Measurements from ENCODE around the gene NELL1.

NELL1 gene

DNA sequence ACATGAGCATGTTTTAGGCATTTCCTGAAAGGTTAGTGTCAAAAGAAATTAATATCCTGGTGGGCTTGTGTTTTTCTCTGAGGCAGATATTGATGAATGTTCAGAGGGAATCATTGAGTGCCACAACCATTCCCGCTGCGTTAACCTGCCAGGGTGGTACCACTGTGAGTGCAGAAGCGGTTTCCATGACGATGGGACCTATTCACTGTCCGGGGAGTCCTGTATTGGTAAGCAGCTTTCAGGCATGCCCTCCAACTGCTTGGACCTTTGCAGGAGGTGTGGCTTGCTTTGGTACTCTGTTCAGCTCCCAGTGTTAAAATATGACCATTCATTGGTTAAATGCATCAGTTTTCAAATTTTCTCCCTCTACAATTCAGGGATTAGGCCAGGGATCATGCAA is 864.9 kb downstream of the NELL1 start:
- DNase-seq: no peak
- Histone ChIP-seq H3K4ac (ENCODE audit: low read depth in 1 of 2, low read length in 2 of 2) (no peak overlapping the region), H3K4me2 (ENCODE audit: low read length, poor library complexity, severe bottlenecking) (no peak overlapping the region), H4K91ac (ENCODE audit: low read length) (no peak overlapping the region), H3K79me1 (replicated peaks; ENCODE audit: low read length, poor library complexity, severe bottlenecking) (no peaks in the 10 kb centered on the region), H3K9ac (ENCODE audit: low read length) (no peak overlapping the region), H2BK15ac (ENCODE audit: low read depth, poor library complexity, severe bottlenecking) (no peak overlapping the region), H3K4me1 (ENCODE audit: control insufficient read depth, insufficient read depth, low read depth, low read length) (no peaks in the 10 kb centered on the region), H3K4me3 (ENCODE audit: insufficient read depth in 1 of 2, low read depth in 1 of 2, low read length in 2 of 2) (no peak overlapping the region), H3K9me3 (ENCODE audit: control insufficient read depth, low read length) (no peaks in the 10 kb centered on the region), H3K36me3 (ENCODE audit: control insufficient read depth in 1 of 2, insufficient read depth in 2 of 2, low read depth in 1 of 2, low read length in 2 of 2) (no peaks in the 10 kb centered on the region), H3K23ac (ENCODE audit: low read length in 2 of 2) (no peak overlapping the region), H2AK5ac (ENCODE audit: low read length, severe bottlenecking) (no peak overlapping the region), H3K18ac (ENCODE audit: low read depth in 1 of 2, low read length in 2 of 2) (no peak overlapping the region), H3K27ac (ENCODE audit: low read length, poor library complexity, severe bottlenecking) (no peak overlapping the region), H4K8ac (ENCODE audit: low read length) (no peak overlapping the region), H3K14ac (ENCODE audit: low read length in 2 of 2) (no peak overlapping the region), H2BK120ac (ENCODE audit: low read depth, low read length) (no peak overlapping the region), H2BK5ac (ENCODE audit: low read depth, low read length, poor library complexity, severe bottlenecking) (no peak overlapping the region), H2AFZ (ENCODE audit: low read depth, low read length) (no peak overlapping the region), H3K27me3 (ENCODE audit: control insufficient read depth in 1 of 2, insufficient read depth in 1 of 2, low read length in 2 of 2) (no peaks in the 10 kb centered on the region), H2BK12ac (ENCODE audit: low read length in 2 of 2) (no peak overlapping the region)
- WGBS: 81% methylated on average over 5 of the region's 5 CpGs

DNA sequence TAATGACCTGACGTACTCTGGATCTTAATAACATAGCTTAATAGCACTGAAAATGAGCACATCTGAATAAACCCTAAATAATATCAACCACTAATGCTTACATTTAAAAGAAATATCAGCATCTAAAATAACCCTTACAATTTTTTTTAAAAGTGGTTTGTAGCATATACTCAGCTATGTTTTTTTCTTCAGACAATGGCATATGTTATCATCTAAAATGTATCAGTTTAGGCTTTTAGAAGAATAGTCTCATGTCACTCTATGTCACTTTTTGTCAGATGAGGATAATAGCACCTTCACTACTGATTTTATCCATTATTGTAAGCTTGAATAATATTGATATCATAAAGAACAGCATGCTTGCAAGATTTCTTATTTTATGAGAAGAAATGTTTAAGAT is 868.6 kb downstream of the NELL1 start:
- Histone ChIP-seq H3K36me3 (ENCODE audit: control insufficient read depth in 1 of 2, insufficient read depth in 2 of 2, low read depth in 1 of 2, low read length in 2 of 2) (no peaks in the 10 kb centered on the region), H3K18ac (ENCODE audit: low read depth in 1 of 2, low read length in 2 of 2) (no peak overlapping the region), H3K23ac (ENCODE audit: low read length in 2 of 2) (no peak overlapping the region), H3K4me2 (ENCODE audit: low read length, poor library complexity, severe bottlenecking) (no peak overlapping the region), H2BK15ac (ENCODE audit: low read depth, poor library complexity, severe bottlenecking) (no peak overlapping the region), H3K14ac (ENCODE audit: low read length in 2 of 2) (no peak overlapping the region), H2AFZ (ENCODE audit: low read depth, low read length) (no peak overlapping the region), H2BK5ac (ENCODE audit: low read depth, low read length, poor library complexity, severe bottlenecking) (no peak overlapping the region), H2AK5ac (ENCODE audit: low read length, severe bottlenecking) (no peak overlapping the region), H3K9ac (ENCODE audit: low read length) (no peak overlapping the region), H3K27ac (ENCODE audit: low read length, poor library complexity, severe bottlenecking) (no peak overlapping the region), H4K8ac (ENCODE audit: low read length) (no peak overlapping the region), H3K27me3 (ENCODE audit: control insufficient read depth in 1 of 2, insufficient read depth in 1 of 2, low read length in 2 of 2) (peaks cover 0 to 3% of the 10 kb centered on the region in 2 experiments), H2BK12ac (ENCODE audit: low read length in 2 of 2) (no peak overlapping the region), H3K9me3 (ENCODE audit: control insufficient read depth, low read length) (no peaks in the 10 kb centered on the region), H4K91ac (ENCODE audit: low read length) (no peak overlapping the region), H3K4me3 (ENCODE audit: insufficient read depth in 1 of 2, low read depth in 1 of 2, low read length in 2 of 2) (no peak overlapping the region), H3K79me1 (replicated peaks; ENCODE audit: low read length, poor library complexity, severe bottlenecking) (no peaks in the 10 kb centered on the region), H2BK120ac (ENCODE audit: low read depth, low read length) (no peak overlapping the region), H3K4ac (ENCODE audit: low read depth in 1 of 2, low read length in 2 of 2) (no peak overlapping the region), H3K4me1 (ENCODE audit: control insufficient read depth, insufficient read depth, low read depth, low read length) (no peaks in the 10 kb centered on the region)
- no peak for DNase-seq
- no CpG with 5 or more reads among the region's 1 CpG for WGBS

DNA sequence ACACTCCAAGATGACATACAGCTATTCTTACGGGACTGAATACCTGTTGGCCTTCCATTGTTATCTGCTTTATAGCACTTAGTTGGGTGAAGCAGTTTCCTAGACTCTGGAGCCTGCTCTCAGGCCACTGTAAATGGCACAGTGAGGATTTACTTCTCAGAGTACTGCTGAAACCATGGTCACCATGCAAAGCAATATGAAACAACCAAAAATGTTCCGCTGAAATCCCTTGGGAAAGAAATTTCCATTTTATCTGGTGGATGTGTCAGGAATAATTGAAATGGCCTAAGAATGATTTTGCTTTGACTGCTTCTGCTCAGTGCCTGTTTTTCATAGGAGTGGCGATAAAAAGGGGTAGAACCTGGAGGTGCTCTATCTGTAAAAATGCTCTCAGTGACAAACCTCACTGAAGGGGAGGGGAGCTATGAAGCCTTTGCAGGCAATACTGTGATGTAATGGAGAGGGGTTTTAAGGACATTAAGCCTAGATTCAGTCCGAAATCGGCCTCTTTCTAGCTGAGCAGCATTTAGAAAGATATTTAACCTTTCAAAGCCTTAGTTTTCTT is 871.9 kb downstream of the NELL1 start:
- Histone ChIP-seq H3K27me3 (ENCODE audit: control insufficient read depth in 1 of 2, insufficient read depth in 1 of 2, low read length in 2 of 2) (peaks cover 0 to 3% of the 10 kb centered on the region in 2 experiments), H3K9ac (ENCODE audit: low read length) (no peak overlapping the region), H4K8ac (ENCODE audit: low read length) (no peak overlapping the region), H3K4me2 (ENCODE audit: low read length, poor library complexity, severe bottlenecking) (no peak overlapping the region), H4K91ac (ENCODE audit: low read length) (no peak overlapping the region), H2BK5ac (ENCODE audit: low read depth, low read length, poor library complexity, severe bottlenecking) (no peak overlapping the region), H2AFZ (ENCODE audit: low read depth, low read length) (no peak overlapping the region), H3K14ac (ENCODE audit: low read length in 2 of 2) (no peak overlapping the region), H3K36me3 (ENCODE audit: control insufficient read depth in 1 of 2, insufficient read depth in 2 of 2, low read depth in 1 of 2, low read length in 2 of 2) (no peaks in the 10 kb centered on the region), H2AK5ac (ENCODE audit: low read length, severe bottlenecking) (no peak overlapping the region), H3K27ac (ENCODE audit: low read length, poor library complexity, severe bottlenecking) (no peak overlapping the region), H3K9me3 (ENCODE audit: control insufficient read depth, low read length) (no peaks in the 10 kb centered on the region), H2BK120ac (ENCODE audit: low read depth, low read length) (no peak overlapping the region), H2BK12ac (ENCODE audit: low read length in 2 of 2) (no peak overlapping the region), H3K79me1 (replicated peaks; ENCODE audit: low read length, poor library complexity, severe bottlenecking) (no peaks in the 10 kb centered on the region), H3K4ac (ENCODE audit: low read depth in 1 of 2, low read length in 2 of 2) (no peak overlapping the region), H3K4me3 (ENCODE audit: insufficient read depth in 1 of 2, low read depth in 1 of 2, low read length in 2 of 2) (no peak overlapping the region), H2BK15ac (ENCODE audit: low read depth, poor library complexity, severe bottlenecking) (no peak overlapping the region), H3K18ac (ENCODE audit: low read depth in 1 of 2, low read length in 2 of 2) (no peak overlapping the region), H3K4me1 (ENCODE audit: control insufficient read depth, insufficient read depth, low read depth, low read length) (no peaks in the 10 kb centered on the region), H3K23ac (ENCODE audit: low read length in 2 of 2) (no peak overlapping the region)
- DNase-seq: no peak
- WGBS: 68% methylated on average over 3 of the region's 5 CpGs

DNA sequence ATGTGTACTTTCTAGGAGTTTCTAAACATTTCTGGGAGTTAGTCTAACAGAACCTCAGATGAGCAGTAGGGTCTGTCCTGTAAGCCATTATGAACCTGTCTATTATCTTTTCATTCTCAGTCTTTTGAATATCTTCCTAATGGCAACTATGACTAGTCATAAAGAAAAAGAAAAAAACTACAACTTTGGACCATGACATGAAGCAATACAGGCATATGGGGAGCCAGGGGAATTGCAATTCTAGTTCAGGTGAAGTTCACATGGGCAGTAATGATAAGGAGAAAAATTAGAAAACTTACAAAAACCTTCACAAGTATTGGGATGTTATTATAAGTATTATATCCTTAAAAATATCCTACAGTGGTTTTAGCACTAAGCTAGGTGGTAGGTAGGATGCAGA is 874.5 kb downstream of the NELL1 start:
- no peak overlapping the region for H2BK120ac ChIP-seq (ENCODE audit: low read depth, low read length)
- H3K4me1 ChIP-seq (ENCODE audit: control insufficient read depth, insufficient read depth, low read depth, low read length): no peaks in the 10 kb centered on the region
- no peak overlapping the region for H2BK12ac ChIP-seq (ENCODE audit: low read length in 2 of 2)
- no peak overlapping the region for H4K8ac ChIP-seq (ENCODE audit: low read length)
- no peaks in the 10 kb centered on the region for H3K79me1 ChIP-seq (replicated peaks; ENCODE audit: low read length, poor library complexity, severe bottlenecking)
- no peak overlapping the region for H3K14ac ChIP-seq (ENCODE audit: low read length in 2 of 2)
- H3K4ac ChIP-seq (ENCODE audit: low read depth in 1 of 2, low read length in 2 of 2): no peak overlapping the region
- no peak overlapping the region for H2AK5ac ChIP-seq (ENCODE audit: low read length, severe bottlenecking)
- DNase-seq: no peak
- H3K18ac ChIP-seq (ENCODE audit: low read depth in 1 of 2, low read length in 2 of 2): no peak overlapping the region
- H3K36me3 ChIP-seq (ENCODE audit: control insufficient read depth in 1 of 2, insufficient read depth in 2 of 2, low read depth in 1 of 2, low read length in 2 of 2): no peaks in the 10 kb centered on the region
- no peak overlapping the region for H3K9ac ChIP-seq (ENCODE audit: low read length)
- no peak overlapping the region for H4K91ac ChIP-seq (ENCODE audit: low read length)
- H3K9me3 ChIP-seq (ENCODE audit: control insufficient read depth, low read length): no peaks in the 10 kb centered on the region
- no peak overlapping the region for H3K27ac ChIP-seq (ENCODE audit: low read length, poor library complexity, severe bottlenecking)
- no peak overlapping the region for H2AFZ ChIP-seq (ENCODE audit: low read depth, low read length)
- no peak overlapping the region for H3K4me2 ChIP-seq (ENCODE audit: low read length, poor library complexity, severe bottlenecking)
- H3K23ac ChIP-seq (ENCODE audit: low read length in 2 of 2): no peak overlapping the region
- no peak overlapping the region for H3K4me3 ChIP-seq (ENCODE audit: insufficient read depth in 1 of 2, low read depth in 1 of 2, low read length in 2 of 2)
- no peak overlapping the region for H2BK5ac ChIP-seq (ENCODE audit: low read depth, low read length, poor library complexity, severe bottlenecking)
- H2BK15ac ChIP-seq (ENCODE audit: low read depth, poor library complexity, severe bottlenecking): no peak overlapping the region
- H3K27me3 ChIP-seq (ENCODE audit: control insufficient read depth in 1 of 2, insufficient read depth in 1 of 2, low read length in 2 of 2): peaks cover 0 to 3% of the 10 kb centered on the region in 2 experiments

Measured in mesenchymal stem cell (in vitro differentiated cells and primary cell).